Smooth muscle cell (in vitro differentiated cells): ENCODE data around the gene IFI44L. TPM values are rescaled to one million over a fixed set of nuclear protein-coding genes. Genes with fewer than 3 reads are reported as not detected.

Source experiments
- DNase-seq: peaks from one replicate; lab custom pipeline; 2025; ENCODE audit not compliant: unreplicated experiment; lab: John Stamatoyannopoulos, UW
- H2AFZ ChIP-seq: fragments of 200-600 bp; sonication (generic); 2 replicates; pipeline ENCODE4 v1.6.0; 2016; ENCODE audit warnings: antibody characterized with exemption, low read depth, mild to moderate bottlenecking
- H3F3A ChIP-seq: fragments of 200-600 bp; sonication (generic); 2 replicates; pipeline ENCODE4 v1.6.0; 2017; ENCODE audit warnings: antibody characterized with exemption, low read depth
- H3K27ac ChIP-seq: fragments of 200-600 bp; sonication (generic); 2 replicates; pipeline ENCODE4 v1.5.1; 2016; ENCODE audit warnings: low read depth, mild to moderate bottlenecking
- H3K27me3 ChIP-seq: fragments of 200-600 bp; sonication (generic); 2 replicates; pipeline ENCODE4 v1.6.1; 2016; ENCODE audit warnings: low read depth, mild to moderate bottlenecking
- H3K36me3 ChIP-seq: fragments of 200-600 bp; sonication (generic); 2 replicates; pipeline ENCODE4 v1.5.1; 2016; ENCODE audit warnings: low read depth
- H3K4me1 ChIP-seq: fragments of 200-600 bp; sonication (generic); 2 replicates; pipeline ENCODE4 v1.5.1; 2016; ENCODE audit warnings: low read depth
- H3K4me2 ChIP-seq: fragments of 200-600 bp; sonication (generic); 2 replicates; pipeline ENCODE4 v1.6.0; 2016; ENCODE audit warnings: mild to moderate bottlenecking
- H3K4me3 ChIP-seq: fragments of 200-600 bp; sonication (generic); 2 replicates; pipeline ENCODE4 v1.5.1; 2016; ENCODE audit warnings: mild to moderate bottlenecking
- H3K79me2 ChIP-seq: fragments of 200-600 bp; sonication (generic); 2 replicates; pipeline ENCODE4 v1.6.0; 2016; ENCODE audit warnings: low read depth, mild to moderate bottlenecking
- H3K9ac ChIP-seq: fragments of 200-600 bp; sonication (generic); 2 replicates; pipeline ENCODE4 v1.6.0; 2016; ENCODE audit warnings: low read depth
- H3K9me3 ChIP-seq: fragments of 200-600 bp; sonication (generic); replicated peaks from 2 replicates; pipeline ENCODE4 v1.5.1; 2016; ENCODE audit warnings: low read depth
- H4K20me1 ChIP-seq: fragments of 200-600 bp; sonication (generic); 2 replicates; pipeline ENCODE4 v1.6.0; 2016; ENCODE audit warnings: low read depth
- WGBS: methylation state at CpG from one replicate; pipeline ENCODE4 v1.1.7; 2016; ENCODE audit warnings: low lambda C conversion rate; 5-methylcytosine and 5-hydroxymethylcytosine counted together
- polyA plus RNA-seq: library from polyadenylated mRNA; unstranded; fragments of >200 nt; fragmentation: Nextera tagmentation; extraction: Ambion mirVana; gene quantifications from 2 replicates; pipeline ENCODE4 v1.2.1, GENCODE V29; 2016
- total RNA-seq: library from RNA; depleted of rRNA; stranded (reverse); fragments of >200 nt; gene quantifications from 2 replicates; pipeline ENCODE4 v1.2.3, GENCODE V29; 2014
- TF ChIP-seq, protein P1 (sequence below): fragments of 200-600 bp; sonication (generic); IDR thresholded peaks from 2 replicates; pipeline ENCODE4 v1.5.1; 2017; ENCODE audit warnings: borderline replicate concordance, mild to moderate bottlenecking, antibody characterized with exemption; ENCODE audit not compliant: insufficient read depth, poor library complexity, severe bottlenecking

Gene IFI44L
- total and polyA plus RNA-seq, 2 experiments from 2014 or later, result not detected

DNA sequence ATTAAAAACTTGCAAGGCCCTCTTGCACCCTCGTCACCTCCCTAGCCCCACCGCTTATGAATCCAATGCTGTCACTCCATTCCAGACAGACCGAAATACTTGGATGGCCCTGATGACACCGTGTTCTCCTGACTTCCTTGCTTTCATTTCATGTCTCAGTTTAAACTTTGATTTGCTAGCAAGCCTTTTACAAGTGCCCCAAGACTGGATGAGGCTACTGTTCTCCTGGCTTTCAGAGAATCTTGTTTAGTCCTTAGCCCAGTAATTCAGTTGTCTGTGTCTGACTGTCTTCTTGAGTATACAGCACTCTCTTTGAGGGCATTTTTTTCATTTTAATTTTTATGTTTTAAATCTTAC lies 824 bp upstream of the IFI44L start:
- Histone ChIP-seq H3K4me1 (no peaks in the 10 kb centered on the region), H3K4me3 (no peak overlapping the region), H3K27me3 (peaks cover 15% of the 10 kb centered on the region), H3F3A (peaks cover 5% of the 10 kb centered on the region), H3K79me2 (no peaks in the 10 kb centered on the region), H3K4me2 (no peak overlapping the region), H2AFZ (peak overlapping the region; percentile 60), H3K36me3 (no peaks in the 10 kb centered on the region), H4K20me1 (no peaks in the 10 kb centered on the region), H3K27ac (no peak overlapping the region), H3K9ac (no peak overlapping the region), H3K9me3 (no peaks in the 10 kb centered on the region)
- no peak for DNase-seq
- WGBS, result 93% methylated on average over 4 of the region's 4 CpGs
- TF ChIP-seq, protein P1, sequence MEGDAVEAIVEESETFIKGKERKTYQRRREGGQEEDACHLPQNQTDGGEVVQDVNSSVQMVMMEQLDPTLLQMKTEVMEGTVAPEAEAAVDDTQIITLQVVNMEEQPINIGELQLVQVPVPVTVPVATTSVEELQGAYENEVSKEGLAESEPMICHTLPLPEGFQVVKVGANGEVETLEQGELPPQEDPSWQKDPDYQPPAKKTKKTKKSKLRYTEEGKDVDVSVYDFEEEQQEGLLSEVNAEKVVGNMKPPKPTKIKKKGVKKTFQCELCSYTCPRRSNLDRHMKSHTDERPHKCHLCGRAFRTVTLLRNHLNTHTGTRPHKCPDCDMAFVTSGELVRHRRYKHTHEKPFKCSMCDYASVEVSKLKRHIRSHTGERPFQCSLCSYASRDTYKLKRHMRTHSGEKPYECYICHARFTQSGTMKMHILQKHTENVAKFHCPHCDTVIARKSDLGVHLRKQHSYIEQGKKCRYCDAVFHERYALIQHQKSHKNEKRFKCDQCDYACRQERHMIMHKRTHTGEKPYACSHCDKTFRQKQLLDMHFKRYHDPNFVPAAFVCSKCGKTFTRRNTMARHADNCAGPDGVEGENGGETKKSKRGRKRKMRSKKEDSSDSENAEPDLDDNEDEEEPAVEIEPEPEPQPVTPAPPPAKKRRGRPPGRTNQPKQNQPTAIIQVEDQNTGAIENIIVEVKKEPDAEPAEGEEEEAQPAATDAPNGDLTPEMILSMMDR, result no peak

DNA sequence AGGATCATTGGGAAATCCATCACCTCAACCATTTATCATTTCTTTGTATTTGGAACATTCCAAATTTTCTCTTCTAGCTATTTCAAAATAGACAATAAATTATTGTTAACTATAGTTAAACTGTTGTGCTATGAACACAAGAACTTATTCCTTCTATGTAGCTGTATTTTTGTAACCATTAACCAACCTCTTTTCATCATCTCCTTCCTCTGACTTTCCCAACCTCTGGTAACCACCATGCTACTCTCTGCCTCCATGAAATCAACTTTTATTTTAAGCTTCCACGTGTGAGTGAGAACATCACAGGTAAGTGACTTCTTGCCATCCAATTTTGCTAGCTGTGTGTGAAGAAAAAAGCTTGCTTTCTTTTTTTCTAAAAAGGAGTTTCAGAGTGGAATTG lies 418 bp downstream of the IFI44L start:
- H3K9me3 ChIP-seq, result no peaks in the 10 kb centered on the region
- no peaks in the 10 kb centered on the region for H3K36me3 ChIP-seq
- peaks cover 7% of the 10 kb centered on the region for H3K27me3 ChIP-seq
- no peak for DNase-seq
- TF ChIP-seq, protein P1, result no peak
- 69% methylated on average over 1 of the region's 1 CpG for WGBS
- H2AFZ ChIP-seq, result peak overlapping the region; percentile 60
- no peak overlapping the region for H3K9ac ChIP-seq
- no peaks in the 10 kb centered on the region for H3K4me1 ChIP-seq
- H3K4me3 ChIP-seq, result peak overlapping the region; percentile 33
- no peaks in the 10 kb centered on the region for H4K20me1 ChIP-seq
- H3K4me2 ChIP-seq, result peak overlapping the region; percentile 63
- no peak overlapping the region for H3K27ac ChIP-seq
- peaks cover 5% of the 10 kb centered on the region for H3F3A ChIP-seq
- no peaks in the 10 kb centered on the region for H3K79me2 ChIP-seq

DNA sequence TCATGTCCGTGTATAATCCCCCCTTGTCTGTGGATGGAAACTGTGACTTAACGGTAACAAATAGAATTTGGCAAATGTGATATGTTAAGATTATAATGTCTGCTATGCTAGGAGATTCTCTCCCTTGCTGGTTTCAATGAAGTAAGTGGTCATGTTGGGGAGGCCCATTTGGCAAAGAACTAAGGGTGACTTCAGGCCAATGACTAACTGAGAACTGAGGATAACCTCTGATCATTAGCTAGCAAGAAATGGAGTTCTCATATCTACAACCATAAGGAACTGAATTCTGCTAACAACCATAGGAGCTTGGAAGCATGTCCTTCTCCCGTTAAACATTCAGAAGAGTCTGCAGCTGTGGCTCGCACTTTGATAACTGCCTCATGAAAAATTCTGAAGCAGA lies 2.3 kb downstream of the IFI44L start:
- H3K27ac ChIP-seq, result no peak overlapping the region
- no peak overlapping the region for H2AFZ ChIP-seq
- peaks cover 5% of the 10 kb centered on the region for H3F3A ChIP-seq
- TF ChIP-seq, protein P1, result no peak
- H3K4me1 ChIP-seq, result no peaks in the 10 kb centered on the region
- no peaks in the 10 kb centered on the region for H4K20me1 ChIP-seq
- H3K4me2 ChIP-seq, result no peak overlapping the region
- no peaks in the 10 kb centered on the region for H3K9me3 ChIP-seq
- no peak overlapping the region for H3K9ac ChIP-seq
- DNase-seq, result no peak
- no peaks in the 10 kb centered on the region for H3K36me3 ChIP-seq
- no peaks in the 10 kb centered on the region for H3K27me3 ChIP-seq
- H3K79me2 ChIP-seq, result no peaks in the 10 kb centered on the region
- 92% methylated on average over 4 of the region's 4 CpGs for WGBS
- no peak overlapping the region for H3K4me3 ChIP-seq

DNA sequence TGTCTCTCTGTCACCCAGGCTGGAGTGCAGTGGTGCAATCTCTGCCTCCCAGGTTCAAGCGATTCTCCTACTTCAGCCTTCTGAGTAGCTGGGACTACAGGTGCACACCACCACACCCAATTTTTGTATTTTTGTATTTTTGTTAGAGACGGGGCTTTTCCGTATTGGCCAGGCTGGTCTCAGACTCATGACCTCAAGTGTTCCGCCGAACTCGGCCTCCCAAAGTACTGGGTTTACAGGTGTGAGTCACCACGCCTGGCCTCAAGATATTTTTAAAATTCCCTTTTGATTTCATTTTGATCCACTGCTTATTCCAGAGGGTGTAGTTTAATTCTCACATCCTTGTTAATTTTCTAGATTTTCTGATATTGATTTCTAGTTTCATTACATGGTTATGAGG lies 3.8 kb downstream of the IFI44L start:
- H3K79me2 ChIP-seq, result no peaks in the 10 kb centered on the region
- H3K4me1 ChIP-seq, result no peaks in the 10 kb centered on the region
- no peak overlapping the region for H3K9ac ChIP-seq
- TF ChIP-seq, protein P1, result no peak
- DNase-seq, result no peak
- H3K36me3 ChIP-seq, result no peaks in the 10 kb centered on the region
- no peaks in the 10 kb centered on the region for H4K20me1 ChIP-seq
- H3K27me3 ChIP-seq, result no peaks in the 10 kb centered on the region
- no peaks in the 10 kb centered on the region for H3K9me3 ChIP-seq
- H3K4me2 ChIP-seq, result no peak overlapping the region
- H3K27ac ChIP-seq, result no peak overlapping the region
- no peak overlapping the region for H2AFZ ChIP-seq
- peaks cover 5% of the 10 kb centered on the region for H3F3A ChIP-seq
- whole genome bisulfite sequencing, result 97% methylated on average over 7 of the region's 7 CpGs
- H3K4me3 ChIP-seq, result no peak overlapping the region
